MV-4-11 (cell line): ENCODE measurements around the gene IFNGR2.

ENCODE experiments used
- DNase-seq: peaks from one replicate; lab custom pipeline; 2025; lab: John Stamatoyannopoulos, UW

The IFNGR2 gene, protein sequence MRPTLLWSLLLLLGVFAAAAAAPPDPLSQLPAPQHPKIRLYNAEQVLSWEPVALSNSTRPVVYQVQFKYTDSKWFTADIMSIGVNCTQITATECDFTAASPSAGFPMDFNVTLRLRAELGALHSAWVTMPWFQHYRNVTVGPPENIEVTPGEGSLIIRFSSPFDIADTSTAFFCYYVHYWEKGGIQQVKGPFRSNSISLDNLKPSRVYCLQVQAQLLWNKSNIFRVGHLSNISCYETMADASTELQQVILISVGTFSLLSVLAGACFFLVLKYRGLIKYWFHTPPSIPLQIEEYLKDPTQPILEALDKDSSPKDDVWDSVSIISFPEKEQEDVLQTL

DNA sequence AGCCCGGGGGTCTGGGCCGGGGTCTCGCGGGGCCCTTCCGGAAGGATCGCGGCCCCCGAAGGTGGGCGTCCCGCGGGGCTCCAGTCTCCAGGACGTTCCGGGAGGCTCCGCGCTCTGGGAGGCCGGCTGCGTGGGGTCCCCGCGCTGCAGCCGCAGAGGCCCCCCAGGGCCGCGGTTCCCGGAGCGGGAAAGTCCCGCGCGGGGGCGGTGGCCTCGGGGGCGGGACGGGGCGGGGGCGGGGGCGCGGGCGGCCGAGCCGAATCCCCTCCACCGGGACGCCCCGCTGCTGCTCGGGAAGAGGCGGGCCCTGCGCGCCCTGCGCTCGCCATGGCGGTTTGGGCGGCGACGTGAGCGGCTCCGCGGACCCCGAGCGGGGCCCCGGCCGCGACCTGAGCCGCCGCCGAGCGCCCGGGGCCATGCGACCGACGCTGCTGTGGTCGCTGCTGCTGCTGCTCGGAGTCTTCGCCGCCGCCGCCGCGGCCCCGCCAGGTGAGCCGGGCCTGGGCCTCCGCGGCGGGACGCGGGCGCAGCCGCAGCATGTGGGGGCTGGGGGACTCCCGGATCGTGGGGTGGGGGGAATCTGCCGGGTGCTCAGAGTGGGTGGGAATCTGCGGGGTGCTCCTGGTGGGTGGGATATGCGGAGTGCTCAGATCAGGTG is at the start of gene IFNGR2:
Gene IFNGR2 (plus strand): TSS at position 286 of the 658 bp plus-strand sequence. CDS start 131 bp downstream, at position 417.
- DNase-seq = no peak

DNA sequence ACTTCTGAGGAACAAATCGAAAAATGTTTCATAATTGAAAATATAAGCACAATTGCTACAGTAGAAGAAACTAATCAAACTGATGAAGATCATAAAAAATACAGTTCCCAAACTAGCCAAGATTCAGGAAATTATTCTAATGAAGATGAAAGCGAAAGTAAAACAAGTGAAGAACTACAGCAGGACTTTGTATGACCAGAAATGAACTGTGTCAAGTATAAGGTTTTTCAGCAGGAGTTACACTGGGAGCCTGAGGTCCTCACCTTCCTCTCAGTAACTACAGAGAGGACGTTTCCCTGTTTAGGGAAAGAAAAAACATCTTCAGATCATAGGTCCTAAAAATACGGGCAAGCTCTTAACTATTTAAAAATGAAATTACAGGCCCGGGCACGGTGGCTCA is 47.9 kb upstream of the IFNGR2 start:
- DNase-seq = no peak

DNA sequence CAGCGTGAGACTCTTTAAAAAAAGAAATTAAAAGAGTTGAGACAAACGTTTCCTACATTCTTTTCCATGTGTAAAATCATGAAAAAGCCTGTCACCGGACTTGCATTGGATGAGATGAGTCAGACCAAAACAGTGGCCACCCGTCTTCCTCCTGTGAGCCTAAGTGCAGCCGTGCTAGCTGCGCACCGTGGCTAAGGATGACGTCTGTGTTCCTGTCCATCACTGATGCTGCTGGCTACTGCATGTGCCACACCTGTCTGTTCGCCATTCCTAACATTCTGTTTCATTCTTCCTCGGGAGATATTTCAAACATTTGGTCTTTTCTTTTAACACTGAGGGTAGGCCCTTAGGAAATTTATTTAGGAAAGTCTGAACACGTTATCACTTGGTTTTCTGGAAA is 47.2 kb upstream of the IFNGR2 start:
- DNase-seq = no peak

DNA sequence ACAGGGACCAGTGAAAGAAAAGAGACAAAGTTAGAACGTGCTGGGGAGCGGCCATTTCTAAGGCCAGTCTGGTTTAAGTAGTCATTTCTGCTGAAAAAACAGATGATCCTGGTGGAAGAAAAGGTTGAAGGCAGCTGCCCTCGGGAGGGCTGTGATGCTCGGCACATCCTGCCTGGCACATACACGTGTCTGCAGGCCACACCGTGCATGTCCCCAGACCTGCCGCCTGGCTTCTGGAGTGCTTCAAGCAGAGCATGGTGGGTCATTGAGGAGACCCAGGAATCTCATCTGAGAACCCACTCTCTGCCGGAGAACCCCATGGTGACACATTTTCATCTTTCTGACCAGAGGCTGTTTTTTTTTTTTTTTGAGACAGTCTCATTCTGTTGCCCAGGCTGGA is 46.0 kb upstream of the IFNGR2 start:
- no peak for DNase-seq

DNA sequence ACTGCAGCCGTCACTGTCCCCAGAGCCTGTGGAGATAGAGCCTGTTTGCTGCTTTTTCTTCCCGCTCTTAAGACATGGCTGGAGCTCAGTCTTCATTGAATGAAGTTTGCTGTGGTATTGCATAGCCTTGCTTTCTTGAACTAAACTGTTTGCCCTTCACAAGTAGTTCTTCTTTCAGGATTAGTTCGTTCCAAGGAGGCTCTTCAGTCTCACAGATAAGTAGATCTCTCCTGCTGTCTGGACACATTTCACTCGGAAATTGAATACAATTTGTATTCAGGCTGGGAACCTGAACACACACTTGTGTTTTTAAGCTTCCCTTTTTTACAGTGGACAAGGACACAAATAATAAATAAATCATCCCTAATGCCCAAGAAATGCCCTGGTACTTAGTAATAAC is 43.8 kb upstream of the IFNGR2 start:
- DNase-seq = peak; percentile 24

DNA sequence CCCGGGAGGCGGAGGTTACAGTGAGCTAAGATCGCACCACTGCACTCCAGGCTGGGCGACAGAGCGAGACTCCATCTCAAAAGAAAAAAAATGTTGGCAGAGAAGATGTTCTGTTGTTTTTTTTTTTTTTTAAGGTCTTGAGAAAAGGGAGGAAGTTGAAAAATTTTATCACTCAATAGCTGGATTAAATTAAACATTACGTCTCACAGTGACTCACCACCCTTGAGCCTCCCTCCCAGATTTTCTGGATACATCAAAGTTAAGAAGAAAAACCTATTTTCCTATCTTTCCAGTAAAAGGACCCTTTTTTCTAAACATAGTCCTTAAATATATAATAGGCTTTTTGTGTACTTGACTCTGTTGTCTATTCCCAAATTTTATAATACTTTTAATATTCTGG is 42.9 kb upstream of the IFNGR2 start:
- no peak for DNase-seq

DNA sequence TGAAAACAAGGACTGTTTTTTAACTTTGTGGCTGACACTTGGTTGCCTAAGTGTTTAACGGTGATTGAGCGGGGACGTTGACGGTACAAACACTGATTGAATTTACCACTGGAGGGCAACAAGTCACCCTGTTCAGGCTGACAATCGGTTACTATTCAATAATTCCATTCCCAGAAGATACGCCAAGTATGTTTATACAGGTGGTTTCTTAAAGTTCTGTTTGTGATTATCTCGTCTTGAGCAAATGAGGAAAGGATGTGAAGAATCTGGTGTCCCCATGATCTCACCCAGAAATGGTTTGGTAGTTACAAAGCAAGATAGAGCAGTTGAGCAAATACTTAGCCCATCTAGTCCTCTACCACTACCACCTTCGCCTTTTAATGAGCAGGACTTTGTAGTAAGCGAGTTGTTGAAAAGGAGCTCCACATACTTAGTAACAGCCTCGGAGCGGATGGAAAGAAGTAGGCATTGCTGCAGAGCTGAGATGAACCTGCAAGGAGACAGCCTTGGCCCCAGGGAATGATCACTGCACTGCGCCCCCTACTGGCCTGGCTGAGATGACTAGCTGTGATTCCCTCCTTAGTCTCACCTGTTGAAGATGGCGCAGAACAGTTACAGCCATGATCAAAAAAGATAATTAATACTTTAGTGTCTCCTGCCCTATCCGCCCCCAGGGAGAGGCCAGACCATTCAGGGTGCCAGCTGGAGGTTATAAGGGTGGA is 42.2 kb upstream of the IFNGR2 start:
- peak; percentile 55 for DNase-seq

DNA sequence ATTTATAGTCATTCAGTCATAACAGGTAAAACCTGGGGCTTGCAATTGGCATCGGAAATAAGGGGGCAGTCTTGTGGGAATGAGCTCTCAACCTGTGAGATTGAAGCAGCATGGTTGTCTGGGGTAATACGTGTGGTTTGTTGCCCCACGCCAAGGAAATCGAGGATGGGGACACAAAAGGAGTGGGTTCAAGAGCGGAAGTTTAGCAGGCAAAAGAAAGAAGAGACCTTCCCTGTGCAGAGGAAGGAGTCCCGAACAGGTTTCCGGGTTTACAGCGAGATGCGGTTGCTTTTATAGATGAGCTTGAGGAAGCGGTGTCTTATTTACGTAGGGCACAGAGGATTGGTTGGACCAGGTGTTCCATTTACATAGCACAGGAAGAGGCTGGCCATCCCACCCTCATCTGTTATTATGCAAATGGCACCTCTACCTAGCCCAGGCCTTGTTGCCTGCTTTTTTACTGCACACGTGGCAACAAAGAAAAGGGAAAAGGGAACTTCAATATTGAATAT is 41.1 kb upstream of the IFNGR2 start:
- peak; percentile 67 for DNase-seq

DNA sequence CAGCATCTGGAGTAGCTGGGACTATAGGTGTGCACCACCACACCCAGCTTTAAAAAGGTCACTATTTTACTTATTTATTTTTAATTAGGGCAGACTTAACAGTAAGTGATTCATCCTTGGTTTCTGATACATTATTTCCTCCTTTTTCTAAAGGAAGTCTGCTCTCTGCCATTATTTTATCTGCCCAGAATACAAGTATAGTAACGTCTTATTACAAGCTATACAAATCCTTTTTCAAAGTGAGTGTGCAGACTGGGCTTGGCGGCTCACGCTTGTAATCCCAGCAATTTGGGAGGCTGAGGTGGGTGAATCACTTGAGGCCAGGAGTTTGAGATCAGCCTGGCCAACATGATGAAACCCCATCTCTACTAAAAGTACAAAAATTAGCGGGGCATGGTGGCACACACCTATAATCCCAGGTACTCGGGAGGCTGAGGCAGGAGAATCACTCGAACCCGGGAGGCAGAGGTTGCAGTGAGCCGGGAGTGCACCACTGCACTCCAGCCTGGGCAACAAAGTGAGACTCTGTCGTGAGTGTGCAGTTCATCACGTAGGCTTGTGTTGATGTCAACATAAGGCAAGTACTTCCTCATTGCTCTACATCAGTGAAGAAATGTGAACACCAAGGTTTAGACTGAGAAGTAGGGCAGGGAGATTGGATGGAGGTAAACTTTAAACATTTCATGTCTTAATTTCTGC is 39.2 kb upstream of the IFNGR2 start:
- DNase-seq = peak; percentile 79

DNA sequence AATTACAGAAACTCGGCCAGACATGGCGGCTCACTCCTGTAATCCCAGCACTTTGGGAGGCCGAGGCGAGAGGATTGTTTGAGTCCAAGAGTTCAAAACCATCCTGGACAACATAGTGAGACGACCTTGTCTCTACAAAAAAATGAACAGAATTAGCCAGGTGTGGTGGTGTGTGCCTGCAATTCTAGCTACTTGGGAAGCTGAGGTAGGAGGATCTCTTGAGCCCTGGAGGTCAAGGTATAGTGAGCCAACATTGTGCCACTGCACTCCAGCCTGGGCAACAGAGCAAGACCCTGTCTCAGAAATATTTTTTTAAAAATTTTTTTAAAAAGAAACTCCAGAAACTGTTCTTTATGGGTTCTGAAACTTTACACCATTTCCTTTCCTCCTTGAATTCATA is 38.4 kb upstream of the IFNGR2 start:
- no peak for DNase-seq

DNA sequence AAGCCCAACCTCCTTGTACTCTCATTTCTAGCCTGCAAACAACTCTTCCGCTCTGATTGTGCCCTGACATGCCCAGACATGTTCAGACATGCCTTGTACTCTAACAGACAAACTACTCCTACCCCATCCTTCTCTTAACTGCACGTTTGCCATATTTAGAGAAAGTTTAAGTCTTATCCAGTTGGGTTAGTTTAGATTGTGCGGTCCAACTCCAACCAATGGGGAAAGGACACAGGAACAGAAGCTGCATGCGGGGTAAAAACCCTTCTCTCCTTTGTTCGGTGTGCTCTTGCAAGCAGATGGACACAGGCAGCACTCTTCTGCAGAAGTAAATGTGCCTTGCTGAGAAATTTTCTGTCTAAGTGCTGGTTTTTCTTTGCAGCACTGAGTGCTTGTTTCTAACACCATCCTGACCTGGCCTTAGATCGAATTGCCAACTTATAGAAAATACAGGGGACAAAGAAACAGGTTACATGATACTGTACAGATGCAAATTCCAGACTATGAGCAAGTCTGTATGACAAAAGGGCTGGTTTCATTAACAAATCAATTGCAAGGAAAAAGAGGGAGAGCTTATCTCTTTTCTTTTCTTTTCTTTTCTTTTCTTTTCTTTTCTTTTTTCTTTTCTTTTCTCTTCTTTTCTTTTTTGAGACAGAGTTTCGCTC is 35.8 kb upstream of the IFNGR2 start:
- no peak for DNase-seq

DNA sequence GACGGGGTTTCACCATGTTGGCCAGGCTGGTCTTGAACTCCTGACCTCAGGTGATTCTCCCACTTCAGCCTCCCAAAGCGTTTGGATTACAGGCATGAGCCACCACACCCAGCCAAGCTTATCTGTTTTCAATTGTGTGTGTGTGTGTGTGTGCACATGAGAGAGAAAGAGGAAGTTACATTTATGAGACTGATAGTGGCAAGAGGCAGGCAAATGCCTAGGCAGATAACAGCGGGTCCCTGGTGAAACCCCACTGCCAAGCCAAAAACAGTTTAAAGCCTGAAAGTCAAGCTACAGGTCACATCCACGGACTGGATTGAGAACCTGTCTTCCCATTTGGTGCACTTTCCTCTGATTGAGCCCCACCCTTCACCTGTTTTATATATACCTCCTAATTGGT is 35.1 kb upstream of the IFNGR2 start:
- DNase-seq = peak; percentile 77

DNA sequence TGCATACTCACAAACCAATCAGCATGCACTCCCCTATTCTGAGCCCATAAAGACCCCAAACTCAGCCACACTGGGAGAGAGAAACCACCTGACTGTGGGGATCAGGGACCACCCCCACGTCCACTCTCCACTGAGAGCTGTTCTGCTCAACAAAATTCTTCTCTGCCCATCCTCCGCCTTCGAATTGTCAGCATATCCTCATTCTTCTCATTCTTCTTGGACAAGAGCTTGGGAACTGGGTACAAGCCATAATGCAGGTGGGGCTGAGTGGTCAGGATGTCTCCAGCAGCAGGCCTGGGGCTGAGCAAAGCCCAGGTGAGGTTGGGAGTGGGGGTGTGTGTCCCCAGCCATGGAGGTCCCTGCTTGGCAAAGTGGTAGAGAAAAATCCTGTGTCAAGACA is 34.6 kb upstream of the IFNGR2 start:
- DNase-seq = no peak

DNA sequence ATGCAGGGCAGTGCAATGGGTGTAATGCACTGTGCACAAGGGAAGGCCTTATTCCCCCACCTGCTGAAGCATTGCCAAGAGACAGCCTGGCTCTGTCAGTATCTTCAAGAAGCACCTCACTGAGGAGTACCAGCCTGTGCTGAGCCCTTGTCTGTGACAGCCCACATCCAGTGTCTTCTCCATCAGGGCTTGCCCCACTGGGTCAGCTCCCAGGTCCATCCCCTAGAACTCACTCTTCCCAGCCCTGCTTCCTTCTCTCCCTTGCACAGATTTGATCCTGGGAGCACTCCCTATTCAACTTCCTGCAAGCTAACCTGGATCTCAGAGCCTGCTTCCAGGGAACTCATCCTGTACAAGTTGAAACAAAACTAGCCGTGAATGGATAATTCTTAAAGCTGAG is 33.6 kb upstream of the IFNGR2 start:
- DNase-seq = no peak

DNA sequence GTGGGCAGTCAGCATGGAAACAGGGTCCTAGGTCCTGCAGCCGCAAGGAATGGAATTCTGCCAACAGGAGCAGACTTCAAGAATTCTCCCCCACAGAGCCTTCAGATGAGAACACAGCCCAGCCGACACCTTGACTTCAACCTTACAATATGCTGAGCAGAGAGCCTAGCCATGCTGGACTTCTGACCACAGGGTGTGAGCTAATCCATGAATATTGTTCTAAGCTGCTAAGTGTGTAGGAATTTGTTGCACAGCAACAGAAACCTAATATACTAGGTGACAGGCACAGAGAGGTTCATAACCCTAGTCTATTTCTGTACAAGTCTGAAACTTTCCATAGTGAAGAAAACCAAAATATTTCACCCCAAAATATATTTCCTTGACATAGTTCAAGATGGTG is 32.9 kb upstream of the IFNGR2 start:
- DNase-seq = no peak

DNA sequence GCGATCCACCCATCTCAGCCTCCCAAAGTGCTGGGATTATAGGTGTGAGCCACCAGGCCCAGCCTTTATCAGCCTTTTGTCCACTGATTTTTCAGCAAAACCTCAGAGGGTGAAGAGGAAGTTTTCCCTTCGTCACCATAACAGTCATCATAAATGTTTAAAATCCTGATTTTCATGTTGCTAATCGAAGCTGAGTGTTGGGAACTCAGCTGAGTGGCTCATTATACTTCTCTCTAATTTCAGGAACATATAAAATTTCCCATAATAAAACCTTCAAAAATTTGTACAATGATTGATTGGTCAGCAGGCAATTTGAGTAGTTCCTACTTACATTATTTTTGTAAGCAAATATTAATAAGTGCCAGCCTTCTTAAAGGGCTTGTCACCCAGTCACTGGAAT is 31.8 kb upstream of the IFNGR2 start:
- no peak for DNase-seq

DNA sequence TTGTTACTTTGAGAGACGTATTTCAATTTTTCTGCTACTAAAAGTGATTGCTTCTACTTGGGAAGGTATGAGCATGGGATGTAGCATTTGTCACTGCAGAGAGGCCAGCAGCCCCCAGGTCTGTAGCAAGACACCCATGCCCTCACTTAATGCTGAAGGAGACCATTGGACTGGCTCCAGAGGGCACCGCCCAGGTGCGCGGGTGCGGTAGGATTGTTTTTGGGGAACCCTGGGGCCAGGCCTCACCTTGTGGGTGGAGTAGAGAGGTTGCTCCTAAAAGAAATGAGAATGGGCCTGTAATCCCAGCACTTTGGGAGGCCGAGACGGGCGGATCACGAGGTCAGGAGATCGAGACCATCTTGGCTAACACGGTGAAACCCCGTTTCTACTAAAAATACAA is 30.6 kb upstream of the IFNGR2 start:
- DNase-seq = no peak

DNA sequence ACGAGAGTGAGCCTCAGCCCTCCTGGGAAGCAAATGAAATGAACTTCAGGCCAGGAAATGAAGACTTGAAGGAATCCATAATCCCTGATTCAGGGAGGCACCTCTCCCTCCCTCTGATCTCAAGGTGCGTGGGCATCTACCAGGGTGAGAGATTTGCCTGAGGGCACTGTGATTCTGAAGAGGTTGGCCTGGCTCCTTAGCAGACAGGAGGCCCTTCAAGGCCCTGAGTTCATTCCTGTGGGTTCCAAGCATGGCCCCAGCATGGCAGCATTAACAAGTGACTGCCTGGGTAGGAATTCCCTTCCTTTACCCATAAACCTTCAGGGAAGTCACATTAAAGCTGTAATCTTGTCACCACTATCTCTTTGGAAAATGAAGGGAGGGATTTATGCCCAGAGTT is 29.8 kb upstream of the IFNGR2 start:
- no peak for DNase-seq

DNA sequence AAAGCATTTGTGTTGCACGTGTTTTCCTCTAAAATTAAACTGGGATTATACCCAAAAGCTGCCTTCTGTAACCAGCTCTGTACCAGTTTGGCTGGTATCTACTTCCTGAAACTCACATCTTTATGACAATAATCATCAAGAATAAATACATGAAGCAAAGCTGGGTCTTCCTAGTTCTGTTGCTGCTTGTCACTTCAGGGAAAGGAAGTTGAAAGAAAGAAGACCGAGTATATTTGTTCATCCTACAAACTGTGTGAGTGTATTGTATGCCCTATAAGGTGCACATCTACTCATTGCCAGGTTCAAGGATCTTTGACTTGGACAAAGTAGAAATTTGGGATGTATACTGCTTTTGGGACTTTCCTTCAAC is 29.1 kb upstream of the IFNGR2 start:
- DNase-seq = peak; percentile 74

DNA sequence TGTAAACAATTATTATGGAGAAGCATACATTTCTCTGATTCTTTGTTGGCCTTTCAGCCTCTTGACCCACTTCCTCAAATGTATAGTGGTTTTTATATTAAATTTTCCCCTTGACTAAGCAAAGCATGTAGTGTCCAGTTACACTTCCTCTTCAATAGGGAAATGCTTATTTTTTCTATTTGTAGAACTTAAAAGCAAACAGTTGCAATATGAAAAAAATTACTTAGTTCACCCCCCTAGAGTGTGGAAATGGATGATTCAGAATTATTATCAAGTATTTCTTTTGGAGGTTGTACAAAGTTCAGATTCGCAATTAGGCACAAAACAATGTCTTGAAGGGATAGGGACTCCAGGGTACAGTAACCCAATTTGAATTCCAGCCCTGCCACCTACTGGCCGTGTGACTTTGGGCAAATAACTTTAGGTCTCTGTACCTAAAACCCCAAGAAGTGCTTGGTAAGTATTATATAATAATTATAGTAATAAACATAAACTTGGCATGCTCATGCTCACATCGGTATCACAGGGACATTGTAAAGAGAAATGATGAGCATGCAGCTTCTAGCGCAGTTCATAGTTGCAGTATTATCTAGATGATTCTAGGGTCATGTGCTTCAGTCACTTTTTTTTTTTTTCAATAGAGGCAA is 28.6 kb upstream of the IFNGR2 start:
- DNase-seq = peak; percentile 91

DNA sequence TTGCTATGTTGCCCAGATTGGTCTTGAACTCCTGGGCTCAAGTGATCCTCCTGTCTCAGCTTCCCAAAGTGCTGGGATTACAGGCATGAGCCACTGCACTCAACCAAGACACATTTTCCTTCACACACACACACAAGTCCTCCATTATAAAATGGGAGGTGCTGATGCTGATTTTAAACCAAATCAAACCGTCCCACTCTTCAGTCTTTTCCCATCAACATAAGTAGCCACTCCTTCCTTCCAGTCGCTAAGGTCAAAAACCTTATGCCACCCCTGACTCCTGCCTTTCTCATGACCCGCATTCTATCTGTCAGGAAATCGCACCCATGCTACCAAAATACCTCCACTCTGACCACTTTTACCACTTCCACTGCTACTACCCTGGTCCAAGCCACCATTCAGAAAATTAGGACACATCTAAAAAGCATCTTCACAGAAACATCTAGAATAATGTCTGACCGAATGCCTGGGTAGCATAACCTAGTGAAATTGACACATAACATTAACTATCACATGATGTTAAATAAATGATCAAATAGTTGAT is 28.0 kb upstream of the IFNGR2 start:
- DNase-seq = no peak
